ENCODE data around the gene FBP2. TPM values are rescaled to one million over a fixed set of nuclear protein-coding genes. Genes with fewer than 3 reads are reported as not detected.

FBP2 gene
- total and polyA plus RNA-seq, 4 donors: 0.14 to 8.0 TPM; not detected in 2

DNA sequence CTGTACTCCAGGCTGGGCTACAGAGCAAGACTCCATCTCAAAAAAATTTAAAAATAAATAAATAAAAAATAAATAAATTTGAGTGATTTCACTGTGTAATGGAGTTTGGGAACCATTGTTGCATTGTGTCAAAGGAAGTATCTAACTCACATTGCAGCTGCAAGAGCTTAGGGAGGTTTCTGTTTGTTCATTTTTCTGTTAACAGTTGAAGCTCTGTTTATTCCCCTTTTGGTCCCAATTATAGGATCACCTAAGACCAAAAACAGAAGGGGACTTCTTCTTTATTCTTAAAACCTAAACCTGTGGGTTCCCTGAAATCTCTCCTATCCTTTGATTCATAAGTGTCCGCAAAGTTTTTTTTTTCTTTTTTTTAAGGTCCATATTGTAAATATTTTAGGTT lies 67.4 kb downstream of the FBP2 start:
- WGBS (ENCODE audit: insufficient coverage): no CpG with 5 or more reads among the region's 1 CpG
- Histone ChIP-seq H3K4me1 (ENCODE audit: control insufficient read depth, insufficient read depth, low read length) (no peaks in the 10 kb centered on the region), H3K9me3 (ENCODE audit: control insufficient read depth, insufficient read depth, low read length) (no peaks in the 10 kb centered on the region), H3K36me3 (ENCODE audit: control insufficient read depth, insufficient read depth, low read length) (no peaks in the 10 kb centered on the region), H3K4me3 (ENCODE audit: low read depth, low read length) (no peak overlapping the region), H3K27me3 (ENCODE audit: control insufficient read depth, insufficient read depth, low read length) (no peaks in the 10 kb centered on the region), H3K27ac (ENCODE audit: low read depth, low read length) (no peak overlapping the region)
- no peak for DNase-seq (ENCODE audit: low read depth in 4 of 6, low spot score in 6 of 6)

DNA sequence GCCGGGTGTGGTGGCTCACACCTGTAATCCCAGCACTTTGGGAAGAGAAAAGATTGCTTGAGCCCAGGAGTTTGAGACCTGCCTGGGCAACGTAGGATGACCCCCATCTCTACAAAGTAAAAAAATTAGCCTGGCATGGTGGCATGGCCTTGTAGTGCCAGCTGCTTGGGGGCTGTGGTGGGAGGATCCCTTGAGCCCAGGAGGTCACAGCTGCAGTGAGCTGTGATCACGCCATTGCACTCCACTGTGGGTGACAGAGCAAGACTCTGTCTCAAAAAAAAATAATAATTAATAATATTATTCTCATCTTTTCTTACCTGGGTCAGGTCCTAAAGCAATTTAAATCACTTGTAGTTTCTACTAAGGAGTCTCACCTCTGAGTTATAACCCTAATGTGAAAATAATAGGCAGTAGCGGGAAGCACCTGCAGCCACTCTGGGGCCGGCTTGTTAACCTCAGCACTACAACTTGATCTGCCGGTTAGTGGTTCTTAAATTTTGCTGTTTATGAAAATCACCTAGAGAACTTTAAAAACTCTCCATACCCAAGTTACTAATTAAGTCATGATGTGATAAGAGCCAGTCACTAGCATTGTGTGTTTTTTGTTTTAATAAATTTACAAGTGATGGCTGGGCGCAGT lies 68.1 kb downstream of the FBP2 start:
- H3K4me3 ChIP-seq (ENCODE audit: low read depth, low read length): no peak overlapping the region
- H3K9me3 ChIP-seq (ENCODE audit: control insufficient read depth, insufficient read depth, low read length): no peaks in the 10 kb centered on the region
- no peaks in the 10 kb centered on the region for H3K36me3 ChIP-seq (ENCODE audit: control insufficient read depth, insufficient read depth, low read length)
- H3K27me3 ChIP-seq (ENCODE audit: control insufficient read depth, insufficient read depth, low read length): no peaks in the 10 kb centered on the region
- no peak for DNase-seq (ENCODE audit: low read depth in 4 of 6, low spot score in 6 of 6)
- 100% methylated on average over 1 of the region's 7 CpGs for WGBS (ENCODE audit: insufficient coverage)
- no peak overlapping the region for H3K27ac ChIP-seq (ENCODE audit: low read depth, low read length)
- no peaks in the 10 kb centered on the region for H3K4me1 ChIP-seq (ENCODE audit: control insufficient read depth, insufficient read depth, low read length)

DNA sequence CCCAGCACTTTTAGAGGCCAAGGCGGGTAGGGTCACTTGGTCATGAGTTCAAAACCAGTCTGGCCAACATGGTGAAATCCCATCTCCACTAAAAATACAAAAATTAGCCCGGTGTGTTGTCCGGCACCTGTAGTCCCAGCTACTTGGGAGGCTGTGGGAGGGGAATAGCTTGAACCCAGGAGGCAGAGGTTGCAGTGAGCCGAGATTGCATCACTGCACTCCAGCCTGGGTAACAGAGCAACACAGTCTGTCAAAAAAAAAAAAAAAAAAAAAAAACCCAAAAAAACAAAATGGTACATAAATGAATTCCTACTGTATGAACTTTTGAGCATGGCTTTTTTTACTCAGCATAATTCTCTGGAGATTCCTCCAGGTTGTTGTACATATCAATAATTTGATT lies 76.4 kb downstream of the FBP2 start:
- Histone ChIP-seq H3K4me3 (ENCODE audit: low read depth, low read length) (no peak overlapping the region), H3K36me3 (ENCODE audit: control insufficient read depth, insufficient read depth, low read length) (no peaks in the 10 kb centered on the region), H3K9me3 (ENCODE audit: control insufficient read depth, insufficient read depth, low read length) (no peaks in the 10 kb centered on the region), H3K4me1 (ENCODE audit: control insufficient read depth, insufficient read depth, low read length) (no peaks in the 10 kb centered on the region), H3K27ac (ENCODE audit: low read depth, low read length) (no peak overlapping the region), H3K27me3 (ENCODE audit: control insufficient read depth, insufficient read depth, low read length) (no peaks in the 10 kb centered on the region)
- no peak for DNase-seq (ENCODE audit: low read depth in 4 of 6, low spot score in 6 of 6)
- no CpG with 5 or more reads among the region's 4 CpGs for WGBS (ENCODE audit: insufficient coverage)

DNA sequence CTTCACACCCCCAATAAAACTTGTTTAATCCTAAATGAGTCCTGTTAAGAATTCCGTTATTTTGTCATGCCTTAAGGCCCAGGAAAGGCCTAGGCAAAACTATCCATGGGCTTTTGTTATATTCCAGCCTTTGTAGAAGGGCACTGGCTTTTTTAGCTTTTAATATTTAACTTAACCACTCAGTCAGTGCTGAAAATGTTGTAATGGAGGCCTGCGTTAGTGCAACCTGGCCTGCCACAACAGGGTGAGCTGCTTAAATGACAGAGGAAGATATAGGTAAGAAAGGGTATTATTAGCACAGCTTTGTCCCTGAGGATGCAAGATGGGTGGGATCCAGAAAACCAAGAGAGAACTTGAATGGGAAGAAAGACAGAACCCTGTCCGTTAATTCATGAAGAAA lies 78.9 kb downstream of the FBP2 start:
- 88% methylated on average over 1 of the region's 3 CpGs for WGBS (ENCODE audit: insufficient coverage)
- H3K9me3 ChIP-seq (ENCODE audit: control insufficient read depth, insufficient read depth, low read length): no peaks in the 10 kb centered on the region
- H3K36me3 ChIP-seq (ENCODE audit: control insufficient read depth, insufficient read depth, low read length): no peaks in the 10 kb centered on the region
- no peak overlapping the region for H3K27ac ChIP-seq (ENCODE audit: low read depth, low read length)
- no peaks in the 10 kb centered on the region for H3K4me1 ChIP-seq (ENCODE audit: control insufficient read depth, insufficient read depth, low read length)
- no peaks in the 10 kb centered on the region for H3K27me3 ChIP-seq (ENCODE audit: control insufficient read depth, insufficient read depth, low read length)
- DNase-seq (ENCODE audit: low read depth in 4 of 6, low spot score in 6 of 6): no peak
- no peak overlapping the region for H3K4me3 ChIP-seq (ENCODE audit: low read depth, low read length)

DNA sequence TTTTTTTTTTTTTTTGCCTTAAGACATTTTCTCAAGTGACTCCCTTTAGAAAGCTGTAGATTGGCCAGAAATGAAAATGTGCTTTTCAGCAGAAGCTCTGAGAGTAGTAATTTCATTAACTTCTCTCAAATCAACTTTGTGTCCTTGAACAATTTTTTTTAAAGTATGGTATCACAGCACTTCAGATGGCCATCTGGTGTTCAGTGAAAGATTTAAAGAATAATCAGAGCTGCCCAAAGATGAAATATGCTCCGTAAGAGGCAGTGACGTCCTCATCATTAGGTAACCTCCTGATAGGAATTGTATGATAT lies 81.7 kb downstream of the FBP2 start:
- Histone ChIP-seq H3K4me3 (ENCODE audit: low read depth, low read length) (no peak overlapping the region), H3K27ac (ENCODE audit: low read depth, low read length) (no peak overlapping the region), H3K4me1 (ENCODE audit: control insufficient read depth, insufficient read depth, low read length) (no peaks in the 10 kb centered on the region), H3K9me3 (ENCODE audit: control insufficient read depth, insufficient read depth, low read length) (no peaks in the 10 kb centered on the region), H3K27me3 (ENCODE audit: control insufficient read depth, insufficient read depth, low read length) (no peaks in the 10 kb centered on the region), H3K36me3 (ENCODE audit: control insufficient read depth, insufficient read depth, low read length) (no peaks in the 10 kb centered on the region)
- no peak for DNase-seq (ENCODE audit: low read depth in 4 of 6, low spot score in 6 of 6)
- no CpG with 5 or more reads among the region's 2 CpGs for WGBS (ENCODE audit: insufficient coverage)

DNA sequence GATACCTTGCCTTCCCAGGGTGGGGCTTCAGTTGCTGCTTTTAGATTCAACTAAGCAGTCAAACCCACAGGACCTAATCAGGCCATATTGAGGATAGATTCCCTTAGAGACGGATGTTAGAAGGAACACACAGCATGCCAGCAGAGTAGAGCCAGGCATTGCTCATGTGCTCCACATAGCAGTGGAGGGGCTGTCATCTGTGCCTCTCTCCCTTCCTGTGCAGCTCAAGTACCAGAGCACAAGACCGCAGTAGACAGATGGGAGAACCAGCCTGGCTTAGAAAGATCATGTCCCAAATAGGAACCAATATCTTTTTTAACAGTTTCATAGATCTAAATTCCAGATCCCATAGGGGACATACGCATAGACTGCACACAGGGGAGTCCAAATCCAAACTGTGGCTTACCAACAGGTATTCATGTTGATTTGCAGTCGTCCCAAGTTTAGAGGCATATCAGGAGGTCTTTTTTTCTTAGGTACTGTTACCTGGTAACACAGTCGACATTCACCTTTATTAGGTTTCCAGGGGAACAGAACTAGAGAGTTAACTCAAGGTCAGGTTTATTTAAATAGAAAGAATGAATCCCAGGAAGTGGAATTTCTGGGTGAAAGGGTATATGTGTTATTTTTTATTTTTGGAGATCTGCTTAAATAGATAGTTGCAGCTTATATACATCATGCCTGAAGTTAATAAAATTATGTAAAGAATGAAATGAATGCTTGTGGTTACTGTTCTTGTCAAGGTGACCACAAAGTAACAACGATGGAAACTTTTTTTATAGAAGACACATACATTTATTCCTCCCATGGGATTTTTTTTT lies 82.3 kb downstream of the FBP2 start:
- Histone ChIP-seq H3K4me1 (ENCODE audit: control insufficient read depth, insufficient read depth, low read length) (no peaks in the 10 kb centered on the region), H3K27me3 (ENCODE audit: control insufficient read depth, insufficient read depth, low read length) (no peaks in the 10 kb centered on the region), H3K9me3 (ENCODE audit: control insufficient read depth, insufficient read depth, low read length) (no peaks in the 10 kb centered on the region), H3K36me3 (ENCODE audit: control insufficient read depth, insufficient read depth, low read length) (no peaks in the 10 kb centered on the region), H3K27ac (ENCODE audit: low read depth, low read length) (no peak overlapping the region), H3K4me3 (ENCODE audit: low read depth, low read length) (no peak overlapping the region)
- no CpG with 5 or more reads among the region's 6 CpGs for WGBS (ENCODE audit: insufficient coverage)
- peak in 1 of 6 donors; percentile 5 for DNase-seq (ENCODE audit: low read depth in 4 of 6, low spot score in 6 of 6)

Other genes starting within 250 kb of the FBP2 start
- gene PCAT7, start 38.7 kb downstream of the FBP2 start, total RNA-seq: not detected
- gene PCAT7, start 38.7 kb downstream of the FBP2 start, polyA plus RNA-seq (ENCODE audit: insufficient read length in 2 of 2): under 1 TPM in 1 of 2 donors, not detected in 1; 0.53 TPM
- 1 to 10 TPM; 1.0 to 1.8 TPM for gene FBP1, start 45.7 kb upstream of the FBP2 start, total RNA-seq
- gene FBP1, start 45.7 kb upstream of the FBP2 start, polyA plus RNA-seq (ENCODE audit: insufficient read length in 2 of 2): 1 to 10 TPM; 1.3 to 2.2 TPM
- gene AOPEP, start 132.9 kb upstream of the FBP2 start, total RNA-seq: 10 to 100 TPM; 66.8 to 77.4 TPM
- gene AOPEP, start 132.9 kb upstream of the FBP2 start, polyA plus RNA-seq (ENCODE audit: insufficient read length in 2 of 2): 10 to 100 TPM; 42.8 to 45.8 TPM